GM19240 (cell line): Measurements from ENCODE around the gene NAT9.

Experiments used
- DNase-seq: peaks from one replicate; pipeline ENCODE4 v3.0.0; 2011; ENCODE audit warnings: low spot score; ENCODE audit not compliant: insufficient read length

NAT9 gene

DNA sequence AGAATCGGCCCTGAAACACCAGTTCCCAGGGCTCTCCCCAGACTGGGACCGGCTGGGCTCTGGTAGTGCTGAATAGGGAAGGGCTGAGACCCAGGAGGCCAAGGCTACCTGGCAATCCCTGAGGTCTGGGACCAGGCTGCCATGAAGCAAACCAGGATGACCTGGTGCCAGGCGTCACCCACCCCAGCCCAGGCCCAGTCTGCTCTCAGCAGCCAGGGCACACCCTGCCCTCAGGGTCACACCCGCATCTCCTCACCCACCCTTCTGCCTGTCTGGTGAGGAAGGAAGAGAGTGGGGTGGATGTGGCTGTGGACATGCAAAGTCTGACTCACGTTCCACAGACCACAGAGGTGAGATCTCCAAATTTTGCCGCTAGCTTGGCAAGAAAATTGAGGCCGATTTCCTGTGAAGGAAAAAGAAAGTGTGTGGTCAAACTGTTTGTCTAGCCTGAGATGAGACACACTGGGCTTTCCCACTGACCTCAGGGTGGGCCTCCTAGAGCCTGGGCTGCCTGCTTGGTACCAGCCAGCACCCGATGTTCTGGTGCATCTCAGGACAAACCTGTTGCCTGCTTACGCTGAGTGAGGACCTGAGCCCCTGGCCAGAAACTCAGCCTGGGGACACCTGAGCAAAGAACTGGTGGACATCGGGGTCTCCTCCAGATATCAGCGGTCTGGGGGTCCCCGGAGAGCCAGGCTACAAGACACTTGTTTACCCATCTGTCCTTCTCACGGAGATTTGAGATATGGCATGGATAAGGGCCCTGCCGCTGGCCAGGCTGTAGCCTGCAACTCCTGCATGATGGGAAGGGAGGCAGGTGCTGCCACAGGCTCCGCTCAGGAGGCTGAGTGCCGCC lies 45.4 kb downstream of the NAT9 start:
- DNase-seq, result no peak

DNA sequence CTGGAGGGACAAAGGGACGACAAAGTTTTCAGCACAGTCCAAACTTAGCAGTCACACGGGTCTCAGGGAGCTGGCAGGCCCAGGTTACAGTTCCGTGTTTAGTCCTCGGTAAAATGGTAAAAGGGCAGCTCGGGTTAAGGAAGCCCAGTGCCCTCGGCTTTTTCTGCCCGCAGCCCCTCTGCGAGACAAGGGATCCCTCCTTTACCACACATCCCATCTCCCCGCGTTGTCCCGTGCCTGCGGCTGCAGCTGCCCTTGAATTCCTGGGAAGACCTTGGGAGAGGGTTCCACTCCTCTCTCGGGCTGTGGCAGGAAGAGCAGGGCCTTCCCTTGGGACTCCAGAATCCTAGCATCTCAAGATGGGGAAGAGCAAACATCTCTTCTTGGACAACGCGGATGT lies 46.3 kb downstream of the NAT9 start:
- DNase-seq, result no peak

DNA sequence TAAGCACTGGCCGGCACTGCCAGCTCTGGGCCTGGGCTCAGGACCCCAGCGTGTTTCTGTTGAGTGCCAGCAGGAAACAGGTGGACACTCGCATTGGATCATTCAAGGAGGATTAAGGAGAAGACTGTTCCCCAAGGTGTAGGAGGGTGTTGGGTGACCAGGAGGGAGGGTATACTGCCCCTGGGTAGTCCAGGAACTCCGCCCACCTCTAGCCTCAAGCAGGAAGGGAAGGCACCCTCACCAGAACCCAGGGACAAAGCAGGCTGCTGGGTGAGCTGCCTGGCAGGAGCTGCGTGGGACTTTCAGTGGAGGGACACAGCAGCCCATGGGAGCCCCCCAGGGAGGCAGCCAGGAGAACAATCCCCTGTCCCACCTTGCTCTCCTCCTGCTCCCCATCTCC lies 46.8 kb downstream of the NAT9 start:
- DNase-seq, result no peak

DNA sequence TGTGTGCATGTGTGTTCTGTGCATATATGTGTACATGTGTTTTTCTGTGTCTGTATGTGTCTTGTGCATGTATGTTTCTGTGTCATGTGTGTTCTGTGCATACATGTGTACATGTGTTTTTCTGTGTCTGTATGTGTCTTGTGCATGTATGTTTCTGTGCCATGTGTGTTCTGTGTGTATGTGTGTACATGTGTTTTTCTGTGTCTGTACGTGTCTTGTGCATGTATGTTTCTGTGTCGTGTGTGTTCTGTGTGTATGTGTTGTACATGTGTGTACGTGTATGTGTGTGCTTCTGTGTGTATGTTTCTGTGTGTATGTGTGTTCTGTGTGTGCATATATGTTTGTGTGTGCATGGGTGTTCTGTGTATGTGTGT lies 47.5 kb downstream of the NAT9 start:
- DNase-seq, result no peak

DNA sequence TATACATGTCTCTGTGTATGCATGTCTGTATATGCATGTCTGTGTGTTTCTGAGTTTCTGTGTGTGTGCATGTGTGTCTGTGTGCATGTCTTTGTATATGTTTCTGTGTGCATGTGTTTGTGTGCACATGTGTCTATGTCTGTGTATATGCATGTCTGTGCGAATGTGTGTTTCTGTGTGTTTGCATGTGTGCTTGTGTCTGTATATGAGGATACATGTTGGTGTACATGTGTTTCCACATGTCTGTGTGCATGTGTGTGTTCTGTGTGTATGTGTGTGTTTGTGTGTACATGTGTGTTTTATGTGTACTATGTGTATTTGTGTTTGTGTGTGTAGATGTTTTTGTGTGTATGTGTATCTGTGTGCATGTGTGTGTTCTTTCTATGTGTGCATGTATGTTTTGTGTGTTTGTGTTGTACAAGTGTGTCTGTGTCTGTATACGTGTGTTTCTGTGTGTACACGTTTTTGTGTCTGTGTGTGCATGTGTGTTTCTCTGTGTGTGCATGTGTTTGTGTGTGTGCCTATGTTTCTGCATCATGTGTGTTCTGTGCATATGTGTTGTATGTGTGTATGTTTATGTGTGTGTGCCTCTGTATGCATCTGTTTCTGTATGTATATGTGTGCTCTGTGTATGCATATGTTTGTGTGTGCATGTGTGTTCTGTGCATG lies 48.0 kb downstream of the NAT9 start:
- DNase-seq, result no peak

DNA sequence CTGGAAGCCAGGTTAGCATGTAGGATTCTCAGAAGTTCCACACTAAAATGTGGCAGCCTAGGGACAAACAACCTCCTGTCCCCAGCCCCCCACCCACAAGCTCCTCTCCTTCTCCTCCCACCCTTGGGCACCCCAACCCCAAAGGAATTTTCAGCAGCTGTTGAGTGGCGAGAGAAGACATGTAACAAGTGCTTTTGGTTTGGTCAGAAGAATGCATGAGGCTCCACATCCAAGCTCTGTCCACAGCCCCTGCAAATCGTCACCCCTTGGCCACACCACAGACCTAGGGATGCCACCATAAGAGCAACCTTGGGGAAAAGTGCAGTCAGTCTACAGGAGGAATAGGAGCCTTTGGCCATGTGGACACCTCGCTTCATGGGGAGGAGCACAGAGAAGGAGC lies 51.0 kb downstream of the NAT9 start:
- DNase-seq, result no peak

DNA sequence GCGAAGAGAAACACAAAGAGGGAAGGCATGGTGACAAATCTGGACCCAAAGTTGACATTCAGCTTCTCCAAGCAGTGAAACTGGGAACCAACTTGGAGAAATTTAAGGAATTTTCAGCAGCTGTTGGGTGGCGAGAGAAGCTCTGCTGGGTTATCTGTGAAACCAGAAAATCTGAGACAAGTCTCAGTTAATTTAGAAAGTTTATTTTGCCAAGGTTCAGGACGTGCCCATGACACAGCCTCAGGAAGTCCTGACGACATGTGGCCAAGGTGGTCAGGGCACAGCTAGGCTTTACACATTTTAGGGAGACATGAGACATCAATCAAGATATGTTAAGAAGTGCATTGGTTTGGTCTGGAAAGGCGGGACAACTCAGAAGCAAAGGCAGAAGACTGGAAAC lies 52.3 kb downstream of the NAT9 start:
- DNase-seq, result no peak

DNA sequence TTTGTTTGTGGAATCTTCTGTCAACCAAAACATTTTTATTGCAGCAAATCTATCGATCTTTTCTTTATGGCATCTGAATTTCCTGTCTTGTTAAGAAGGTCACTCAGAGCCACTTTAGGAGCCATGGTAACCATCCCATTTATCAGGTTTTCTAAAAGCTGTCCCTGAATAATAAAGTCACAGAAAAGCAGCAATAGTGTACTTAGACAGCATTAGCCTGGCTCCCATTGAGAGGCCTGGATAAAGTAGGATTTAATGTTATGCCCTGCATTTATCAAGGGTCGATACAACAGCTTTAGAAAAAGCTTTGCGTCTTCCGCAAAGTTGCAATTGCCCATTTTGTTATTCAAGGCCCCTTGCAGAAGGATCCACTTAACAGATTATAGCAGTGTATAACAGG lies 53.4 kb downstream of the NAT9 start:
- no peak for DNase-seq
